Medulla oblongata (tissue), 1 donor: ENCODE results near the gene PRDM12.

ENCODE experiments used
- DNase-seq: peaks from one replicate; pipeline ENCODE4 v3.0.0-alpha.2; 2015; ENCODE audit errors: extremely low spot score

The PRDM12 gene

DNA sequence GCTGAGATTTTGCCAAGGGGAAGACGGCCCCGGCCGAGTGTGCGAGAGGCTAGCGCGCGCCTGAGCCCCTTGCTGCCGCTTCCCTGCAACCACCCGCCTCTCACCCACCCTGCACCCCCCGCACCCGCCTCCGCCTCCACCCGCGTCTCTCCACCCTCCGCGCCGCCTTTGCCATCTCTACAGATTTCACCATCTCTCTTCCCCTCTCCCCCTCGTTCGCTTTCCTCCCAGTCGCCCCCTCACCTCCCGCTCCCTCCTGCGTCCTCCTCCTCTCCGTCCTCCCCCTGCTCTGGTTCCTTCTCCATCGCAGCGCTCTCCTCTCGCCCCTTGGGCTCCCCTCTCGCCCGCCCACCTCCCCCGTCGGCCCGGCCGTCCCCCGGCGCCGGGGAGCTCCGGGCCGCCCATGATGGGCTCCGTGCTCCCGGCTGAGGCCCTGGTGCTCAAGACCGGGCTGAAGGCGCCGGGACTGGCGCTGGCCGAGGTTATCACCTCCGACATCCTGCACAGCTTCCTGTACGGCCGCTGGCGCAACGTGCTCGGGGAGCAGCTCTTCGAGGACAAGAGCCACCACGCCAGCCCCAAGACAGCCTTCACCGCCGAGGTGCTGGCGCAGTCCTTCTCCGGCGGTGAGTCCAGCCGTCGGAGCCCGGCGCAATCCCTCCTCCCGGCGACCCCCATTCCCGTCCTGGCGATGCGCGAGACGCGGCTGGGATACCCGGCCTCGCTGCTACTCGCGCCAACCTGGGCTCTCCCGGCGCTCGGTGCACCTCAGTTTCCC lies at the start of gene PRDM12:
PRDM12 (plus strand) TSS at position 344 of the 778 bp plus-strand sequence; CDS start at position 404, 60 bp downstream.
- no peak for DNase-seq

GRCh38 chr9:130616451-130616850 lies 47.9 kb upstream of the PRDM12 start:
- no peak for DNase-seq

DNA sequence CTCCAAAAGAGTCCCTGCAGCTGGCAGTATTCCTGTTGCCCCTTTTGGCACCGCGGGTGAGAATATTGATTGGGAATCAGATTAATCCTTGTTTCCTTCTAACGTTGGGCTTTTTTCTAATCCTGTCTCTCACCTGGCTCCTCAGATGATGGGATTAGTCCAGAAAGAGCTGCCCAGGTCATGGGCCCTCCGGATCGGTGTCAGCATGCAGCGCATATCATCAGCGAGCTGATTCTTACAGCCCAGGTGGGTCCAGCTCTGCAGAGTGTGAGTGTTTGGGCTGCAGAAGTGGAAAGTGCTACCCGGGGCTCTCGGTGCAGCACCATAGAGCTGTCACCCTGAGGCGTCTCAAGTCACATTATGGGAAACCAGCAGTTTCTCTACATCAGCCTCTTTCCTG lies 40.9 kb upstream of the PRDM12 start:
- DNase-seq: no peak

- DNase-seq: no peak
Measured at GRCh38 chr9:130624154-130624553, 40.2 kb upstream of the PRDM12 start.

DNA sequence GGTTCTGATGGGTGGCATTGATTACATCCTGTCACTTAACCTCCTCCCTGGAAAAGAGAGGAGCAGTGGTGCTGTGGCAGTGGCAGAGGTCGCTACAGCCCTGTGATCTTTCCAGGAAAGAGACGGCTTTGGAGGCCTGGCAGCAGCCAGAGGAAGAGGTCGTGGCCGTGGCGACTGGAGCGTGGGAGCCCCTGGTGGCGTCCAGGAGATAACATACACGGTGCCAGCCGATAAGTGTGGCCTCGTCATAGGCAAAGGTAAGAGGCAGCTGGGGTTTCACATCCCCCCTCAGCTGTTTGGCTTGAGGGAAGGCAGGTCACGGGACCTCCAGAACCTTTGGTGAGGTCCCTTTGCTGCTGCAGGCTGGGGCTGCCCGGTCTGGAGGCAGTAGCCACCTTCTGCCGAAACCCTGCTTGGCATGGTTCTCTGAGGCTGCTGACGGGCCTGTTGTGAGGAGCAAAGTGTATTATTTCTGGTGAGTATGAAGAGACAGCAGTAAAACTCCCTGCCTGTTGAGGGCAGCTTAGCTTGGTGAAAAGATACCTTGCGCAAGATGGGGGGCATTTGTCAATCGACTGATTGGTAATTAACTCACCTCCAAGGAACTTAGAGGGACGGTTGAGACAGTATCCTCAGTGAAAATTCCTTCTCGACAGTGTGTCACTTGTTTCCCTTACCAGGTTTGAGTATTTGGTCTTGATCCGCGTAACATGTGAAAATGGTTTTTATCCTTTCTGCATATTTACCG lies 38.0 kb upstream of the PRDM12 start:
- no peak for DNase-seq

- peak; percentile 49 for DNase-seq
Measured at GRCh38 chr9:130627051-130627450, 37.3 kb upstream of the PRDM12 start.

GRCh38 chr9:130627896-130628792 lies 36.2 kb upstream of the PRDM12 start:
- DNase-seq: no peak

DNA sequence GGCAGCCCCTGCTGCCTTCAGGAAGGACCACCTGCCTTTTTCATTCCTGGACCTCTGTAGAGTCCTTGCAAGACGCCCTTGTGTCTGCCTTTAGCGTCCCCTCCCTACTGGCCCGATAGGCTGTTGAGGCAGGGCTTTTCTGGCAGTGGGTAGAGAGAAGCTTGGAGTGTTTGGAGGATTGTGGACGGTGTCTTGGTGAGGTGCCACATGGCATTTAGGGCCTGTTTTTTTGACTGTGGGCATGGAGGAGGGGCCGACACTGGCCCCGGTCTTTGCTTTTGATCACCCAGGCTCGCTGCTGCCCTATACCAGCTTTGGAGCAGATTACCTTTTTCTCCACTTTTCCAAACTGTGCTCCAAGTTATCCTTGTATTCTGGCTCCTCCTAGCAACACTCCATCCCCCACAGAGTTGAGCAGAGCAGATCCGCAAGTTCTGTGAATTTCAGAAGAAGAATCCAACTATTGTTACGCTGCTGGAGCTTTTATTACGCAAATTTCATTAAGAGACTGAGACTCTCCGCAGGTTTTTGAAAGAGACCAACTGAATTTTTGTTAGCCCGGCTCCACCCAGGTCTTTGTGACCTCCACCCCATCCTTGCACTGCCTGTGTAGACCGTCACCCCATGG lies 34.8 kb upstream of the PRDM12 start:
- DNase-seq: peak; percentile 75

DNA sequence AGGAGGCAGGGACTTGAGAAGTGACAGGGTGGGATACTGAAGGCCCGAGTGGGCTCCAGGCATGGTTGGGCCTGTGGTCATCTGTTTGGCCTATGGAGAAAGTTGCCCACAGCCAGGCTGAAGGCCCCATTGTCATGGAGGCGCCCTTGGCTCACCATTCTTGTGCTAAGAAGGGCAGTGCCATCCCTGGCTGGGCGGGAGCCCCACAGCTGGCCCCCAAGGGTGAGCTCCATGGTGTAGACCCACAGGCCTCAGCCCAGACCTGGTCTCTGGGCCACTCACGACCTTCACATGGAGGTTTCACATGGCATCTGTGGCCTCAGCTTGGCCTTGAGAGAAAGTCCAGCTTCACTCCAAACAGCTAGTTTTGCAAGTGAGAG lies 34.3 kb upstream of the PRDM12 start:
- no peak for DNase-seq

DNA sequence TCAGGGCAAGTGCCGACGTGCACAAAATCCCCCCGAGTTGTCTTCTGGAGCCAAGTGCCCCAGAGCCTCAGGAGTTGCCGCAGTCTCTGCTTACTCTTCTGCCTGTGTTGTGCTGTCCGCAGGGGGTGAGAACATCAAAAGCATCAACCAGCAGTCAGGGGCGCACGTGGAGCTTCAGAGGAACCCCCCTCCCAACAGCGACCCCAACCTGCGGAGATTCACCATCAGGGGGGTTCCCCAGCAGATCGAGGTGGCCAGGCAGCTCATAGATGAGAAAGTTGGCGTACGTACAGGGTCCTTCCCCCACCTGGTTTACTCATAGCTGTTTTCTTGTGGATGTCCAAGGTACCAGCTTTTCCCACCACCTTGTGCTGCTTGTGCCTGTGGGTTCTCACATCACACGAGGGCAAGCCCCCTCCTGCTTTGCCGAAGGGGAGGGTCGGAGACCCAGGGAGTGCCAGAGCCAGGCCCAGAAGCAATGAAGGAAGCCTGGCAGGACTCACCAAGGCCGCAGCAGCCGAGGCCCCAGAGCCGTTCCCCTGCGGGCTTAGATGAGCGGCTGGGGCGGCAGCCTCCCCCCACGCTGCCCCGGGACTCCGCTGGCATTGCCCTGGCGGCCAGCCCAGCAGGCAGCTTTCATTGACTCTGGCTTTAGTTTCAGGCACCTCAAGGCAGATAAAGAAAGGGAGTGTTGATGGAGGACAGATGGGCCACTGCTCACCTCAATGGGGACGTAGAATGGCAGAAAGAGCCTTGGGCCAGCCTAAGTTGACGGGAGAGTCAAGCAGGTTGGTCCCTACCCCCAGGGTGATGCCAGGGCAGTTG lies 33.7 kb upstream of the PRDM12 start:
- DNase-seq: peak; percentile 37

GRCh38 chr9:130631331-130632080 lies 32.9 kb upstream of the PRDM12 start:
- DNase-seq: no peak

GRCh38 chr9:130632081-130632710 lies 32.2 kb upstream of the PRDM12 start:
- no peak for DNase-seq

DNA sequence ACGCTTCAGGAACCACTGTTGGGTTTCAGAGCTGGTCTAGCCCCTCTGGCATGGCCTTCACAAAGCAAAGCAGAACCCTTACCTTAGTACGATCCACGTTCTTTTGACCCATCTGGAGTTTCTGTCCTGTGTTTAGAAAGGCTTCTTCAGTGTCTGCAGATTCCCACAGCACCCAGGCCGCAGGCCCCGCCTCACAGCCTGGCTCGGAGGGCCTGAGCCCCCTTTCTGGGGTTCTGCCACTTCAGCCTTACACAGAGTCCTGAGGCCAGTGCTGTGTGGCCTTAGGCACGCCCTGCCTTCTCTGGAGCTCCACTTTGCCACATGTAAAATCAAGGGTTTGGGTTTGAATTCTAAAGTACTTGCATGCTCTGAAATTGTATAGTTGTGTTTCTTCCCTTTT lies 31.6 kb upstream of the PRDM12 start:
- no peak for DNase-seq

DNA sequence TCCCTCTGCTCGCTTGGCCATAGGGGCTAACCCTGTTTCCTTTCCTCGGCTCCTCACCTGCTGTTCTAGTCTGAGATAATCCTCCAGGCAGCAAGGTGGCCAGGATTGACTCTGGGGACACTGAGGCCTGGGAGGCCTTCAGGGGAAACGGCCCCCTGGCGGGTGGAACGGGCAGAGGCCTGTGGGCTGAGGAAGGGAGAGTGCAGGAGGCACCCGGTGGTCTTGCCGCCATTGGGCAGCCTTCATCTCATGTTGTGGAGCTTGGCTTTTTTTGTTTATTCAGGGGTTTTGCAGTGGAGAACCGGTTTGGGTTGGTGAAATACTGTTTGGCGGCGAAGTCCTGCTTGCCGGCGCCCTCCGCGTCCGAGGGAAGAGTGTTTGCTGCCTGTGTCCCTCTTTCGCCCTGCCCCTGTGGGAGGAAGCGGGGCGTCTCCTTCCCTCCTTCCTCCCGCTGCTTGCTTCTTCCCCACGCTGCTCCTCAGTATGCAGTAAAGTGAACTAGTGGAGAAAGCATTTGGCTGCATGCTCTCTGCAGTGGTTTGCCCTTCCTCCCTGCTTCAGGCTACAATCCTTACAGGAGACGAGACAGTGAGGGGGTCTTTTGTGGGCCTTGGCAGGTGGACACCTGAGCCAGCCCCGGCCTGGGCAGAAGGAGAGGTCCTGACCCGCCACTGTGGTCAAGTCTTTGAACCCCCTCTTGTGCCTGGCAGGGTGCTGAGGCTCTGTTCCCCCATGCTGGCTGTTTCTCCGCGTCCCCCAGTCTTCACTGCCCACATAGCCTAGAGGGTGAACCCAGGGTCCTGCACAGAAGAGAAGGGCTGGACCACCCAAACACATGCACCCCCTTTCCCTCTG lies 30.8 kb upstream of the PRDM12 start:
- DNase-seq: no peak

- DNase-seq: no peak
Measured at GRCh38 chr9:130634191-130634768, 30.1 kb upstream of the PRDM12 start.

DNA sequence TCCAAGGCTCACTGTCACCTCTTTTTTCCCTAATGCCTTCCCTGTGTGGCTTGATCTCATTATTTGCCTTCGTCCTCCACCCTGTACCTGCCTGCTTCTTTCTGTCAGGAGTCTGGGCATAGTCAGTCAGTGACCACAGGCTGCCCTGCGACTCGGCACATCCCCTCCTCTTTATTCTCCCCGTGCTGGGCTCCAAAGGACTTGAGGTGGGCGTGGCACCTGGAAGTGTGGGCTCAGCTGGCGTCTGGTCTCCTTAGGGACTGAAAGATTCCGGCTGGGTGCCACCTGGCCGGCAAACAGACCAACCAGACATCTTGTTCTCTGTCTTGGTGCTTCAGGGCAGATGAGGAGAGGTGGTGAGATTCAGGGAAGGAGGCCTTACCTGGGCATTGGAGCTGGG lies 29.6 kb upstream of the PRDM12 start:
- DNase-seq: no peak

GRCh38 chr9:130635306-130635705 lies 29.1 kb upstream of the PRDM12 start:
- DNase-seq: no peak
